G401 (cell line): ENCODE measurements around the gene KLHL8. TPM values are rescaled to one million over a fixed set of nuclear protein-coding genes. Genes with fewer than 3 reads are reported as not detected.
A peak's percentile ranks its signal among the peaks of the same experiment; 100 is the strongest.
"Not testable (repeated sequence)": the region's sequence is repeated elsewhere in the genome, so short reads cannot be mapped to it uniquely, and the experiment has no call there.

ENCODE experiments used
- DNase-seq: peaks from one replicate; pipeline ENCODE4 v3.0.0-alpha.2; 2015; ENCODE audit warnings: low spot score
- in situ Hi-C: cut with HindIII; loops from 2 replicates; pipeline ENCODE4 v1.10.0; 2016; ENCODE audit warnings: low sequenced_read_pairs, mixed read lengths
- total RNA-seq: library from RNA; depleted of rRNA; stranded (reverse); fragments of >200 nt; shearing (Covaris generic); gene quantifications from 2 replicates; pipeline ENCODE4 v1.2.3, GENCODE V29; 2014

Gene KLHL8
- total RNA-seq, 1 experiment from 2014 or later: 13.4 TPM

GRCh38 chr4:87230806-87231205, 10.4 kb upstream of the KLHL8 start:
- DNase-seq: no peak
- in situ Hi-C loops: no loop called here

GRCh38 chr4:87229979-87230378, 9.6 kb upstream of the KLHL8 start:
- in situ Hi-C loops: no loop called here
- DNase-seq: no peak

GRCh38 chr4:87228262-87228860, 7.9 kb upstream of the KLHL8 start:
- in situ Hi-C loops: no loop called here
- DNase-seq: no peak

- DNase-seq: no peak
Observed at GRCh38 chr4:87227751-87228151, 7.3 kb upstream of the KLHL8 start.

GRCh38 chr4:87225936-87226335, 5.5 kb upstream of the KLHL8 start:
- DNase-seq: no peak
- in situ Hi-C loops: no loop called here

More at GRCh38 chr4:87227751-87228151, 7.3 kb upstream of the KLHL8 start:
- in situ Hi-C loops: no loop called here

- in situ Hi-C loops: no loop called here
- DNase-seq: no peak
Observed at GRCh38 chr4:87224141-87224923, 3.9 kb upstream of the KLHL8 start.

- in situ Hi-C loops: no loop called here
- peak; percentile 61 for DNase-seq
Observed at GRCh38 chr4:87219632-87220093, 755 bp downstream of the KLHL8 start.

- in situ Hi-C loops, DNase-seq: not testable (repeated sequence)
Observed at GRCh38 chr4:87217235-87217763, 3.1 kb downstream of the KLHL8 start.

- no peak for DNase-seq
- in situ Hi-C loops: no loop called here
Observed at GRCh38 chr4:87216469-87216868, 3.9 kb downstream of the KLHL8 start.

- in situ Hi-C loops: no loop called here
- no peak for DNase-seq
Observed at GRCh38 chr4:87213421-87214075, 6.9 kb downstream of the KLHL8 start.

GRCh38 chr4:87211249-87211952, 9.0 kb downstream of the KLHL8 start:
- in situ Hi-C loops: no loop called here
- DNase-seq: no peak

GRCh38 chr4:87209696-87210095, 10.7 kb downstream of the KLHL8 start:
- DNase-seq: no peak
- in situ Hi-C loops: no loop called here

GRCh38 chr4:87209182-87209581, 11.2 kb downstream of the KLHL8 start:
- in situ Hi-C loops: no loop called here
- no peak for DNase-seq

GRCh38 chr4:87204559-87204958, 15.9 kb downstream of the KLHL8 start:
- in situ Hi-C loops: no loop called here
- DNase-seq: no peak

- in situ Hi-C loops: no loop called here
- no peak for DNase-seq
Observed at GRCh38 chr4:87196927-87197326, 23.5 kb downstream of the KLHL8 start.

- in situ Hi-C loops: no loop called here
Observed at GRCh38 chr4:87196146-87196545, 24.3 kb downstream of the KLHL8 start.

GRCh38 chr4:87193958-87194675, 26.3 kb downstream of the KLHL8 start:
- no peak for DNase-seq

More at GRCh38 chr4:87196146-87196545, 24.3 kb downstream of the KLHL8 start:
- DNase-seq: no peak

GRCh38 chr4:87192145-87192919, 28.1 kb downstream of the KLHL8 start:
- DNase-seq: no peak
- in situ Hi-C loops: no loop called here

More at GRCh38 chr4:87193958-87194675, 26.3 kb downstream of the KLHL8 start:
- in situ Hi-C loops: no loop called here
